K562 (cell line): Measurements from ENCODE around the gene NFATC2. TPM values are rescaled to one million over a fixed set of nuclear protein-coding genes. Genes with fewer than 3 reads are reported as not detected.
A peak's percentile ranks its signal among the peaks of the same experiment; 100 is the strongest.

Source experiments
- ATF3 ChIP-seq, 2 experiments: fragments of 450-650 bp in 1 of 2; sonication (generic) in 1 of 2; formaldehyde crosslinking in 1 of 2; IDR thresholded peaks in 1 of 2; conservative IDR thresholded peaks in 1 of 2; 2 replicates each; pipeline versions ENCODE4 v1.6.1 to v1.8.1; 2016 to 2023; ENCODE audit warnings: mild to moderate bottlenecking in 2 of 2, moderate library complexity in 2 of 2, inconsistent platforms in 1 of 2, missing genetic modification reagents in 1 of 2
- BACH1 ChIP-seq: fragments of 200-800 bp; sonication (Bioruptor generic); IDR thresholded peaks from 2 replicates; pipeline ENCODE4 v1.6.1; 2016; ENCODE audit warnings: missing genetic modification characterization, missing compliant biosample characterization
- BCOR ChIP-seq: fragments of 450-650 bp; IDR thresholded peaks from 2 replicates; pipeline ENCODE4 v1.6.1; 2016
- C11orf30 ChIP-seq: fragments of 450-650 bp; IDR thresholded peaks from 2 replicates; pipeline ENCODE4 v1.6.1; 2016; ENCODE audit warnings: low read depth, mild to moderate bottlenecking
- CEBPG ChIP-seq, 3 experiments: fragments of 200-800 bp in 1 of 3; sonication (Bioruptor generic) in 1 of 3; sonication (generic) in 1 of 3; formaldehyde crosslinking in 1 of 3; IDR thresholded peaks in 2 of 3; conservative IDR thresholded peaks in 1 of 3; 2 replicates each; pipeline versions ENCODE4 v1.6.1 to v1.8.0; 2016 to 2022; ENCODE audit warnings: missing compliant biosample characterization in 2 of 3, missing genetic modification characterization in 2 of 3, mild to moderate bottlenecking in 1 of 3, missing genetic modification reagents in 1 of 3
- DNMT1 ChIP-seq: fragments of 450-650 bp; IDR thresholded peaks from 2 replicates; pipeline ENCODE4 v1.6.1; 2016; ENCODE audit warnings: antibody characterized with exemption, mild to moderate bottlenecking
- ILF3 ChIP-seq: fragments of 450-650 bp; IDR thresholded peaks from 2 replicates; pipeline ENCODE4 v1.6.1; 2018; ENCODE audit warnings: antibody characterized with exemption, mild to moderate bottlenecking, moderate library complexity, borderline replicate concordance
- MAZ ChIP-seq, 2 experiments: fragments of 450-650 bp in 1 of 2; sonication (generic) in 1 of 2; formaldehyde crosslinking; IDR thresholded peaks in 1 of 2; conservative IDR thresholded peaks in 1 of 2; 2 replicates each; pipeline versions ENCODE4 v1.4.0 to v1.5.0; 2020; ENCODE audit warnings: mild to moderate bottlenecking in 1 of 2, missing genetic modification reagents in 1 of 2
- MEF2D ChIP-seq: conservative IDR thresholded peaks from 2 replicates; pipeline ENCODE4 v1.6.1; 2016; ENCODE audit warnings: low read depth, missing genetic modification characterization, missing compliant biosample characterization
- MEIS2 ChIP-seq: fragments of 450-650 bp; IDR thresholded peaks from 2 replicates; pipeline ENCODE4 v1.6.1; 2014; ENCODE audit warnings: mild to moderate bottlenecking; ENCODE audit not compliant: partially characterized antibody
- NR2C2 ChIP-seq, 2 experiments: fragments of 200-800 bp in 1 of 2; sonication (Bioruptor generic) in 1 of 2; sonication (generic) in 1 of 2; formaldehyde crosslinking in 1 of 2; IDR thresholded peaks; 2 replicates each; pipeline versions ENCODE4 v1.6.1 to v1.8.0; 2016 to 2022; ENCODE audit warnings: mild to moderate bottlenecking in 1 of 2, missing compliant biosample characterization in 1 of 2, missing genetic modification characterization in 1 of 2, missing genetic modification reagents in 1 of 2
- RCOR1 ChIP-seq, 2 experiments: IDR thresholded peaks; 2 replicates each; pipeline ENCODE4 v1.6.1; 2012; ENCODE audit warnings: low read depth in 2 of 2, low read length in 2 of 2, borderline replicate concordance in 1 of 2, improper control_type of control experiment in 1 of 2
- RFX1 ChIP-seq: fragments of 450-650 bp; IDR thresholded peaks from 2 replicates; pipeline ENCODE4 v1.6.1; 2016; ENCODE audit warnings: mild to moderate bottlenecking, moderate library complexity
- ZBTB11 ChIP-seq, 3 experiments: fragments of 200-800 bp in 1 of 3; fragments of 250-450 bp in 1 of 3; fragments of 450-650 bp in 1 of 3; sonication (Bioruptor Pico) in 1 of 3; sonication (Bioruptor generic) in 1 of 3; formaldehyde crosslinking in 1 of 3; IDR thresholded peaks; 2 replicates each; pipeline versions ENCODE4 v1.6.1 to v1.8.0; 2016 to 2022; ENCODE audit warnings: mild to moderate bottlenecking in 2 of 3, missing genetic modification characterization in 2 of 3, missing compliant biosample characterization in 1 of 3, moderate library complexity in 1 of 3
- ZC3H11A ChIP-seq: IDR thresholded peaks from 2 replicates; pipeline ENCODE4 v1.6.1; 2012; ENCODE audit warnings: low read depth, low read length, improper control_type of control experiment
- ZNF133 ChIP-seq: fragments of 250-450 bp; sonication (Bioruptor Pico); IDR thresholded peaks from 2 replicates; pipeline ENCODE4 v1.4.0; 2020; ENCODE audit warnings: mild to moderate bottlenecking
- ZNF253 ChIP-seq: fragments of 250-450 bp; sonication (Bioruptor Pico); conservative IDR thresholded peaks from 2 replicates; pipeline ENCODE4 v1.6.1; 2021; ENCODE audit warnings: mild to moderate bottlenecking
- ZNF639 ChIP-seq, 2 experiments: fragments of 200-800 bp in 1 of 2; sonication (Bioruptor generic) in 1 of 2; sonication (generic) in 1 of 2; formaldehyde crosslinking in 1 of 2; IDR thresholded peaks in 1 of 2; conservative IDR thresholded peaks in 1 of 2; 2 replicates each; pipeline versions ENCODE4 v1.5.0 to v1.6.1; 2016 to 2020; ENCODE audit warnings: missing compliant biosample characterization in 1 of 2, missing genetic modification characterization in 1 of 2, missing genetic modification reagents in 1 of 2
- polyA plus RNA-seq, 8 experiments: library from polyadenylated mRNA; depleted of rRNA in 4 of 8; stranded (reverse) in 5 of 8; unstranded in 3 of 8; fragments of >200 nt; fragmentation: Nextera tagmentation in 2 of 8; fragmentation: Illumina TruSeq in 1 of 8; extraction: Ambion mirVana in 2 of 8; extraction: Trizol in 1 of 8; gene quantifications; 2 replicates each; pipeline versions ENCODE4 v1.2.1 to v1.2.3, GENCODE V29; 2011 to 2014; ENCODE audit warnings: inconsistent platforms in 1 of 8, missing spikeins in 1 of 8
- total RNA-seq, 7 experiments: library from RNA; depleted of rRNA in 6 of 7; stranded (reverse); fragments of >200 nt in 6 of 7; fragmentation: Illumina TruSeq in 2 of 7; extraction: Trizol in 2 of 7; gene quantifications; 2 replicates each; pipeline versions ENCODE4 v1.2.1 to v1.2.3, GENCODE V29; 2011 to 2021; ENCODE audit warnings: low replicate concordance in 1 of 7

NFATC2 gene
- total and polyA plus RNA-seq, 9 of the 15 experiments (the other 6 are each of a cell fraction or from before 2014, with no cell fraction given) = 1.9 to 11.2 (median 3.0) TPM

- TF ChIP-seq ZNF133 (CRISPR knock-in tag) = no peak
- TF ChIP-seq ZNF253 (CRISPR knock-in tag) = no peak
- TF ChIP-seq ZNF639 (CRISPR knock-in tag; conservative IDR thresholded peaks at IDR 0.05 in 1 of 2, IDR thresholded peaks at IDR 0.05 in 1 of 2) = no peak
- 0 out of 2 replicates have a peak, but pooled peaks have one; percentile 29 for TF ChIP-seq BCOR
- peak; percentile 77; the same call in 1 of the 2 replicates for TF ChIP-seq C11orf30
- TF ChIP-seq ILF3 = no peak
- no peak for TF ChIP-seq ZC3H11A
- TF ChIP-seq RFX1 = no peak
- TF ChIP-seq DNMT1 = 0 out of 2 replicates have a peak, but pooled peaks have one; percentile 61
- peak; percentile 31; the same call in 1 of the 2 replicates for TF ChIP-seq ATF3 (IDR thresholded peaks at IDR 0.05)
- no peak for TF ChIP-seq ATF3 (CRISPR knock-in tag; conservative IDR thresholded peaks at IDR 0.05)
- TF ChIP-seq RCOR1 (IDR thresholded peaks at IDR 0.05; ENCODE audit: borderline replicate concordance in 1 of 2, low read depth in 2 of 2, low read length in 2 of 2) = no peak
- TF ChIP-seq NR2C2 (CRISPR knock-in tag; IDR thresholded peaks at IDR 0.05) = no peak
- peak; percentile 56 for TF ChIP-seq NR2C2 (tag; IDR thresholded peaks at IDR 0.05)
- TF ChIP-seq BACH1 (tag) = peak; percentile 85
- peak; percentile 5 for TF ChIP-seq MEIS2
- no peak for TF ChIP-seq CEBPG (CRISPR knock-in tag; IDR thresholded peaks at IDR 0.05)
- TF ChIP-seq CEBPG (tag; conservative IDR thresholded peaks at IDR 0.05 in 1 of 2, IDR thresholded peaks at IDR 0.05 in 1 of 2) = 0 out of 4 replicates have a peak, but pooled peaks of 1 of the 2 experiments have one; percentile 16
- peak in 1 of 3 experiments; percentile 19; a peak in 1 of 6 replicates for TF ChIP-seq ZBTB11 (CRISPR knock-in tag; IDR thresholded peaks at IDR 0.05)
- no peak for TF ChIP-seq MAZ (CRISPR knock-in tag; conservative IDR thresholded peaks at IDR 0.05 in 1 of 2, IDR thresholded peaks at IDR 0.05 in 1 of 2)
- TF ChIP-seq MEF2D = 0 out of 2 replicates have a peak, but pooled peaks have one; percentile 11
Measured at GRCh38 chr20:51437182-51437924, 105.2 kb downstream of the NFATC2 start (continued).
